Mesendoderm (in vitro differentiated cells): ENCODE measurements around the gene LRP1.

Experiments
- DNase-seq: peaks from one replicate; pipeline ENCODE4 v3.0.0; 2013
- H2AK5ac ChIP-seq: 2 replicates; pipeline ENCODE4 v1.6.1; 2013; ENCODE audit warnings: low read length, inconsistent platforms
- H2BK120ac ChIP-seq: 2 replicates; pipeline ENCODE4 v1.6.1; 2013; ENCODE audit warnings: low read depth, mild to moderate bottlenecking, low read length, moderate library complexity, mixed read lengths
- H2BK15ac ChIP-seq: replicated peaks from 2 replicates; pipeline ENCODE4 v1.6.1; 2013; ENCODE audit warnings: low read depth, mild to moderate bottlenecking, moderate library complexity
- H2BK5ac ChIP-seq: 2 replicates; pipeline ENCODE4 v1.6.1; 2013; ENCODE audit warnings: low read length, inconsistent platforms
- H3K18ac ChIP-seq: 2 replicates; pipeline ENCODE4 v1.6.1; 2013; ENCODE audit warnings: mild to moderate bottlenecking, low read length, mixed read lengths
- H3K23ac ChIP-seq: one replicate; pipeline ENCODE4 v1.6.1; 2013; ENCODE audit warnings: low read length
- H3K27ac ChIP-seq: 2 replicates; pipeline ENCODE4 v1.5.1; 2013; ENCODE audit warnings: low read depth, mild to moderate bottlenecking, inconsistent platforms, low read length, moderate library complexity
- H3K27me3 ChIP-seq: 2 replicates; pipeline ENCODE4 v1.6.1; 2013; ENCODE audit warnings: low read length, control low read depth, mild to moderate bottlenecking, inconsistent platforms; ENCODE audit not compliant: insufficient read depth, poor library complexity
- H3K36me3 ChIP-seq: 2 replicates; pipeline ENCODE4 v1.6.1; 2013; ENCODE audit warnings: low read length, inconsistent platforms; ENCODE audit not compliant: control insufficient read depth, insufficient read depth
- H3K4ac ChIP-seq: one replicate; pipeline ENCODE4 v1.6.1; 2013; ENCODE audit warnings: low read depth, mild to moderate bottlenecking, low read length, moderate library complexity
- H3K4me1 ChIP-seq: 2 replicates; pipeline ENCODE4 v1.6.1; 2013; ENCODE audit warnings: low read depth, low read length, inconsistent platforms; ENCODE audit not compliant: control insufficient read depth
- H3K4me2 ChIP-seq: 2 replicates; pipeline ENCODE4 v1.6.1; 2013; ENCODE audit warnings: low read length
- H3K4me3 ChIP-seq: 2 replicates; pipeline ENCODE4 v1.5.1; 2013; ENCODE audit warnings: mild to moderate bottlenecking, low read length
- H3K56ac ChIP-seq: one replicate; pipeline ENCODE4 v1.6.1; 2013; ENCODE audit warnings: low read length
- H3K79me1 ChIP-seq: 2 replicates; pipeline ENCODE4 v1.6.1; 2013; ENCODE audit warnings: low read length, inconsistent platforms
- H3K79me2 ChIP-seq: 2 replicates; pipeline ENCODE4 v1.6.1; 2013; ENCODE audit warnings: mild to moderate bottlenecking, low read length; ENCODE audit not compliant: control insufficient read depth, insufficient read depth
- H3K9ac ChIP-seq: 2 replicates; pipeline ENCODE4 v1.6.1; 2013; ENCODE audit warnings: low read length, inconsistent platforms
- H4K5ac ChIP-seq: one replicate; pipeline ENCODE4 v1.6.1; 2013; ENCODE audit warnings: low read length
- H4K8ac ChIP-seq: one replicate; pipeline ENCODE4 v1.6.1; 2013; ENCODE audit warnings: low read depth, mild to moderate bottlenecking, control low read depth, low read length, moderate library complexity
- WGBS: extraction: QIAGEN DNeasy Blood & Tissue Kit; methylation state at CpG from one replicate; pipeline ENCODE4 v1.1.7; 2013; ENCODE audit warnings: low lambda C conversion rate, missing lambda C conversion rate; ENCODE audit not compliant: insufficient coverage; ENCODE audit errors: extremely low coverage; 5-methylcytosine and 5-hydroxymethylcytosine counted together

LRP1 gene

GRCh38 chr12:57159311-57159710, 31.0 kb downstream of the LRP1 start:
- WGBS = no CpG with 5 or more reads among the region's 4 CpGs
- Histone ChIP-seq H2BK15ac (no peak overlapping the region), H2BK5ac (no peak overlapping the region), H2BK120ac (no peak overlapping the region), H3K56ac (no peak overlapping the region), H3K23ac (no peak overlapping the region), H3K79me1 (no peaks in the 10 kb centered on the region), H3K4me3 (no peak overlapping the region), H3K27ac (no peak overlapping the region), H3K4ac (no peak overlapping the region), H4K5ac (no peak overlapping the region), H3K4me1 (no peaks in the 10 kb centered on the region), H3K4me2 (no peak overlapping the region), H3K36me3 (peaks cover 33% of the 10 kb centered on the region), H3K79me2 (no peaks in the 10 kb centered on the region), H3K27me3 (no peaks in the 10 kb centered on the region), H4K8ac (no peak overlapping the region), H3K9ac (no peak overlapping the region), H3K18ac (no peak overlapping the region), H2AK5ac (no peak overlapping the region)
- DNase-seq = no peak

GRCh38 chr12:57160040-57160439, 31.8 kb downstream of the LRP1 start:
- DNase-seq = no peak
- no peak overlapping the region for H2AK5ac ChIP-seq

GRCh38 chr12:57160741-57161140, 32.5 kb downstream of the LRP1 start:
- Histone ChIP-seq H3K4me2 (no peak overlapping the region), H2BK5ac (no peak overlapping the region), H3K79me2 (no peaks in the 10 kb centered on the region), H3K56ac (no peak overlapping the region), H3K27me3 (no peaks in the 10 kb centered on the region), H4K8ac (no peak overlapping the region), H2BK15ac (no peak overlapping the region), H3K4me1 (no peaks in the 10 kb centered on the region), H3K36me3 (peaks cover 28% of the 10 kb centered on the region), H3K79me1 (no peaks in the 10 kb centered on the region), H2AK5ac (no peak overlapping the region), H2BK120ac (no peak overlapping the region), H4K5ac (no peak overlapping the region), H3K9ac (no peak overlapping the region), H3K23ac (no peak overlapping the region), H3K27ac (no peak overlapping the region), H3K18ac (no peak overlapping the region), H3K4me3 (no peak overlapping the region), H3K4ac (no peak overlapping the region)
- no CpG with 5 or more reads among the region's 14 CpGs for WGBS
- no peak for DNase-seq

More at GRCh38 chr12:57160040-57160439, 31.8 kb downstream of the LRP1 start:
- WGBS = no CpG with 5 or more reads among the region's 4 CpGs
- Histone ChIP-seq H3K4me2 (no peak overlapping the region), H3K9ac (no peak overlapping the region), H3K36me3 (peaks cover 31% of the 10 kb centered on the region), H2BK15ac (no peak overlapping the region), H4K5ac (no peak overlapping the region), H3K27me3 (no peaks in the 10 kb centered on the region), H3K56ac (no peak overlapping the region), H2BK5ac (no peak overlapping the region), H3K23ac (no peak overlapping the region), H3K4ac (no peak overlapping the region), H3K4me1 (no peaks in the 10 kb centered on the region), H3K4me3 (no peak overlapping the region), H4K8ac (no peak overlapping the region), H3K79me2 (no peaks in the 10 kb centered on the region), H3K79me1 (no peaks in the 10 kb centered on the region), H2BK120ac (no peak overlapping the region), H3K27ac (no peak overlapping the region), H3K18ac (no peak overlapping the region)

GRCh38 chr12:57161491-57161890, 33.2 kb downstream of the LRP1 start:
- no peak overlapping the region for H3K4me2 ChIP-seq
- H2BK120ac ChIP-seq = no peak overlapping the region
- WGBS = no CpG with 5 or more reads among the region's 7 CpGs
- no peaks in the 10 kb centered on the region for H3K27me3 ChIP-seq
- peaks cover 29% of the 10 kb centered on the region for H3K36me3 ChIP-seq
- H3K23ac ChIP-seq = no peak overlapping the region
- H3K18ac ChIP-seq = no peak overlapping the region
- H3K79me1 ChIP-seq = no peaks in the 10 kb centered on the region
- no peak for DNase-seq
- no peaks in the 10 kb centered on the region for H3K4me1 ChIP-seq
- H2BK5ac ChIP-seq = no peak overlapping the region
- H2BK15ac ChIP-seq = no peak overlapping the region
- no peaks in the 10 kb centered on the region for H3K79me2 ChIP-seq
- no peak overlapping the region for H3K56ac ChIP-seq
- H4K8ac ChIP-seq = no peak overlapping the region
- H3K27ac ChIP-seq = no peak overlapping the region
- no peak overlapping the region for H3K4ac ChIP-seq
- H3K9ac ChIP-seq = no peak overlapping the region
- H3K4me3 ChIP-seq = no peak overlapping the region
- H4K5ac ChIP-seq = no peak overlapping the region
- H2AK5ac ChIP-seq = no peak overlapping the region

GRCh38 chr12:57162553-57163125, 34.4 kb downstream of the LRP1 start:
- no peak overlapping the region for H3K4ac ChIP-seq
- H3K36me3 ChIP-seq = peaks cover 32% of the 10 kb centered on the region
- no peak overlapping the region for H2BK15ac ChIP-seq

GRCh38 chr12:57164454-57164853, 36.2 kb downstream of the LRP1 start:
- H3K4me1 ChIP-seq = no peaks in the 10 kb centered on the region
- H2BK15ac ChIP-seq = no peak overlapping the region
- H3K56ac ChIP-seq = no peak overlapping the region
- H2BK5ac ChIP-seq = no peak overlapping the region
- H3K9ac ChIP-seq = no peak overlapping the region
- no peaks in the 10 kb centered on the region for H3K79me2 ChIP-seq
- H4K5ac ChIP-seq = no peak overlapping the region
- no peak overlapping the region for H4K8ac ChIP-seq
- H3K36me3 ChIP-seq = peaks cover 31% of the 10 kb centered on the region
- no peak overlapping the region for H3K4me3 ChIP-seq
- H2AK5ac ChIP-seq = no peak overlapping the region
- H3K4me2 ChIP-seq = no peak overlapping the region
- H3K27ac ChIP-seq = no peak overlapping the region
- H3K4ac ChIP-seq = no peak overlapping the region
- H3K27me3 ChIP-seq = no peaks in the 10 kb centered on the region
- no CpG with 5 or more reads among the region's 3 CpGs for WGBS
- H3K18ac ChIP-seq = no peak overlapping the region
- H2BK120ac ChIP-seq = no peak overlapping the region
- no peak overlapping the region for H3K23ac ChIP-seq
- H3K79me1 ChIP-seq = no peaks in the 10 kb centered on the region
- DNase-seq = no peak

More at GRCh38 chr12:57162553-57163125, 34.4 kb downstream of the LRP1 start:
- Histone ChIP-seq H2BK5ac (no peak overlapping the region), H3K27me3 (no peaks in the 10 kb centered on the region), H3K4me3 (no peak overlapping the region), H4K8ac (no peak overlapping the region), H3K79me2 (no peaks in the 10 kb centered on the region), H3K4me2 (no peak overlapping the region), H3K18ac (no peak overlapping the region), H3K79me1 (no peaks in the 10 kb centered on the region), H4K5ac (no peak overlapping the region), H3K9ac (no peak overlapping the region), H3K23ac (no peak overlapping the region), H2BK120ac (no peak overlapping the region), H3K4me1 (no peaks in the 10 kb centered on the region), H2AK5ac (no peak overlapping the region), H3K27ac (no peak overlapping the region), H3K56ac (no peak overlapping the region)
- no CpG with 5 or more reads among the region's 8 CpGs for WGBS
- no peak for DNase-seq
